ENCODE measurements around the gene TIMM10B. TPM values are rescaled to one million over a fixed set of nuclear protein-coding genes. Genes with fewer than 3 reads are reported as not detected.

The TIMM10B gene
- total and polyA plus RNA-seq, 4 donors, result 16.1 to 31.9 (median 16.7) TPM

GRCh38 chr11:6457581-6458320 is 23.6 kb upstream of the TIMM10B start:
- Histone ChIP-seq H3K4me1 (ENCODE audit: control insufficient read depth in 4 of 4, insufficient read depth in 4 of 4, low read length in 3 of 4) (no peaks in the 10 kb centered on the region), H3K4me3 (ENCODE audit: low read depth in 1 of 3, low read length in 3 of 3) (no peak overlapping the region), H3K27me3 (ENCODE audit: control insufficient read depth in 4 of 4, insufficient read depth in 4 of 4, low read length in 3 of 4) (no peaks in the 10 kb centered on the region), H3K9ac (ENCODE audit: low read depth in 1 of 2, low read length in 2 of 2) (no peak overlapping the region), H3K36me3 (ENCODE audit: control insufficient read depth in 4 of 4, insufficient read depth in 3 of 4, low read depth in 1 of 4, low read length in 3 of 4) (peaks cover 10 to 52% (median 18%) of the 10 kb centered on the region in 4 donors), H3K9me3 (ENCODE audit: control insufficient read depth in 4 of 4, low read length in 3 of 4) (no peaks in the 10 kb centered on the region), H3K27ac (ENCODE audit: low read depth in 1 of 2, low read length in 2 of 2) (no peak overlapping the region)
- 96% methylated on average over 26 of the region's 26 CpGs for WGBS
- no peak for DNase-seq (ENCODE audit: low spot score)
- no peak for TF ChIP-seq REST (IDR thresholded peaks at IDR 0.05)

GRCh38 chr11:6458352-6459098 is 22.8 kb upstream of the TIMM10B start:
- no peak overlapping the region for H3K9ac ChIP-seq (ENCODE audit: low read depth in 1 of 2, low read length in 2 of 2)
- no peak for DNase-seq (ENCODE audit: low spot score)
- H3K36me3 ChIP-seq (ENCODE audit: control insufficient read depth in 4 of 4, insufficient read depth in 3 of 4, low read depth in 1 of 4, low read length in 3 of 4), result peaks cover 10 to 54% (median 19%) of the 10 kb centered on the region in 4 donors
- no peaks in the 10 kb centered on the region for H3K4me1 ChIP-seq (ENCODE audit: control insufficient read depth in 4 of 4, insufficient read depth in 4 of 4, low read length in 3 of 4)
- WGBS, result 88% methylated on average over 2 of the region's 2 CpGs
- no peaks in the 10 kb centered on the region for H3K9me3 ChIP-seq (ENCODE audit: control insufficient read depth in 4 of 4, low read length in 3 of 4)
- no peaks in the 10 kb centered on the region for H3K27me3 ChIP-seq (ENCODE audit: control insufficient read depth in 4 of 4, insufficient read depth in 4 of 4, low read length in 3 of 4)
- TF ChIP-seq RAD21 (IDR thresholded peaks at IDR 0.05) (no peak), ATF3 (IDR thresholded peaks at IDR 0.05) (no peak), SP1 (IDR thresholded peaks at IDR 0.05) (no peak), EGR1 (IDR thresholded peaks at IDR 0.05; ENCODE audit: low read depth in 2 of 2) (no peak), FOXA2 (IDR thresholded peaks at IDR 0.05) (no peak), YY1 (IDR thresholded peaks at IDR 0.05) (no peak), MAX (IDR thresholded peaks at IDR 0.05) (no peak), NR2F2 (IDR thresholded peaks at IDR 0.05) (no peak), JUND (IDR thresholded peaks at IDR 0.05) (no peak), CTCF (IDR thresholded peaks at IDR 0.05; ENCODE audit: low read depth, low read length, missing input control) (no peak), HNF4G (IDR thresholded peaks at IDR 0.05) (no peak)
- no peak overlapping the region for H3K27ac ChIP-seq (ENCODE audit: low read depth in 1 of 2, low read length in 2 of 2)
- no peak overlapping the region for H3K4me3 ChIP-seq (ENCODE audit: low read depth in 1 of 3, low read length in 3 of 3)

Measured in liver (tissue), 9 donors.